PC-3 (cell line): Measurements from ENCODE around the gene TTC28. TPM values are rescaled to one million over a fixed set of nuclear protein-coding genes. Genes with fewer than 3 reads are reported as not detected.

Experiments
- ATAC-seq: fragments of 200-7000 bp; cut with Tn5 transposase; 2 replicates; pipeline ENCODE4 v1.9.1; 2020; ENCODE audit warnings: mild to moderate bottlenecking, moderate library complexity
- BruUV-seq: library from RNA; stranded (reverse); fragments of 400-500 nt; replicated peaks from 2 replicates; lab custom pipeline; 2021; lab: Mats Ljungman, UMichigan
- CTCF ChIA-PET: fragments of 300-600 bp; sonication (Branson Sonifier 250); formaldehyde crosslinking; loops from one replicate; lab custom pipeline; 2022; ENCODE audit warnings: antibody characterized with exemption; lab: Charles Lee
- POLR2A ChIA-PET: fragments of 300-600 bp; sonication (Branson Sonifier 250); formaldehyde crosslinking; loops from one replicate; lab custom pipeline; 2022; ENCODE audit warnings: antibody characterized with exemption; ENCODE audit not compliant: unreplicated experiment; lab: Charles Lee
- DNase-seq: peaks from one replicate; pipeline ENCODE4 v3.0.0-alpha.2; 2015
- H2AFZ ChIP-seq: fragments of 300-600 bp; sonication (generic); 2 replicates; pipeline ENCODE4 v1.6.0; 2016; ENCODE audit warnings: antibody characterized with exemption, low read length
- H3F3A ChIP-seq: fragments of 300-600 bp; sonication (generic); one replicate; pipeline ENCODE4 v1.6.0; 2017; ENCODE audit warnings: antibody characterized with exemption, low read length, control low read depth, mild to moderate bottlenecking; ENCODE audit not compliant: unreplicated experiment
- H3K27ac ChIP-seq: fragments of 300-600 bp; sonication (generic); 2 replicates; pipeline ENCODE4 v1.5.1; 2016; ENCODE audit warnings: mild to moderate bottlenecking, low read length
- H3K27me3 ChIP-seq: fragments of 300-600 bp; sonication (generic); 2 replicates; pipeline ENCODE4 v1.6.1; 2016; ENCODE audit warnings: low read length, mixed read lengths
- H3K36me3 ChIP-seq: fragments of 300-600 bp; sonication (generic); 2 replicates; pipeline ENCODE4 v1.6.1; 2016; ENCODE audit warnings: low read depth, mixed run types, low read length, mixed read lengths
- H3K4me1 ChIP-seq: fragments of 300-600 bp; sonication (generic); 2 replicates; pipeline ENCODE4 v1.5.1; 2016; ENCODE audit warnings: low read length; ENCODE audit not compliant: insufficient read depth
- H3K4me2 ChIP-seq: fragments of 300-600 bp; sonication (generic); 2 replicates; pipeline ENCODE4 v1.6.0; 2016; ENCODE audit warnings: low read length
- H3K4me3 ChIP-seq: fragments of 300-600 bp; sonication (generic); 2 replicates; pipeline ENCODE4 v1.5.1; 2016; ENCODE audit warnings: mild to moderate bottlenecking, low read length, mixed read lengths
- H3K79me2 ChIP-seq: fragments of 300-600 bp; sonication (generic); 2 replicates; pipeline ENCODE4 v1.6.1; 2017; ENCODE audit warnings: low read length, mixed read lengths
- H3K9ac ChIP-seq: fragments of 300-600 bp; sonication (generic); 2 replicates; pipeline ENCODE4 v1.6.0; 2016; ENCODE audit warnings: mild to moderate bottlenecking, low read length
- H3K9me2 ChIP-seq: fragments of 300-600 bp; sonication (generic); replicated peaks from 2 replicates; pipeline ENCODE4 v1.6.1; 2016; ENCODE audit warnings: mixed run types, low read length, mixed read lengths
- H3K9me3 ChIP-seq: fragments of 300-600 bp; sonication (generic); 2 replicates; pipeline ENCODE4 v1.6.1; 2016; ENCODE audit warnings: low read length, mixed read lengths
- H4K20me1 ChIP-seq: fragments of 300-600 bp; sonication (generic); 2 replicates; pipeline ENCODE4 v1.6.1; 2016; ENCODE audit warnings: low read length, mixed read lengths
- CTCF ChIP-seq: fragments of 300-600 bp; sonication (generic); conservative IDR thresholded peaks from 2 replicates; pipeline ENCODE4 v1.5.1; 2017; ENCODE audit warnings: antibody characterized with exemption, low read depth, mild to moderate bottlenecking, low read length
- EZH2 ChIP-seq: fragments of 300-600 bp; sonication (generic); IDR thresholded peaks from one replicate; pipeline ENCODE4 v1.6.1; 2017; ENCODE audit warnings: antibody characterized with exemption, mild to moderate bottlenecking, low read length; ENCODE audit not compliant: unreplicated experiment
- EZH2phosphoT487 ChIP-seq: fragments of 300-600 bp; sonication (generic); IDR thresholded peaks from 2 replicates; pipeline ENCODE4 v1.6.1; 2018; ENCODE audit warnings: mild to moderate bottlenecking, antibody characterized with exemption, low read length, borderline replicate concordance
- intact Hi-C: fragments of 100-400 bp; cut with micrococcal nuclease; formaldehyde crosslinking; loops from 2 replicates; pipeline ENCODE4 v1.9.0; 2023
- total RNA-seq: library from RNA; depleted of rRNA; stranded (reverse); fragments of >200 nt; gene quantifications from 2 replicates; pipeline ENCODE4 v1.2.3, GENCODE V29; 2014

Gene TTC28
- total RNA-seq, 1 experiment from 2014 or later: 6.3 TPM

- H3K9me2 ChIP-seq: no peaks in the 10 kb centered on the region
- no peaks in the 10 kb centered on the region for H3F3A ChIP-seq
- no TSS peak for BruUV-seq
- H3K4me1 ChIP-seq: peaks cover 10% of the 10 kb centered on the region; the same call in 1 of the 2 replicates
- no peak overlapping the region for H2AFZ ChIP-seq
- no peaks in the 10 kb centered on the region for H3K9me3 ChIP-seq
- intact Hi-C loops: loop anchor here (1.0 to 5.0 kb wide), 2 partner anchors 112 to 229 kb away; no protein-coding TSS in a partner anchor
- peak; percentile 66 for TF ChIP-seq CTCF
- TF ChIP-seq EZH2phosphoT487: no peak
- no peak overlapping the region for H3K4me3 ChIP-seq
- no peaks in the 10 kb centered on the region for H4K20me1 ChIP-seq
- H3K79me2 ChIP-seq: no peaks in the 10 kb centered on the region
- H3K36me3 ChIP-seq: no peaks in the 10 kb centered on the region
- ATAC-seq (0 out of 2 replicates have a peak, but pooled peaks have one; percentile 22), DNase-seq (peak; percentile 70)
- no peaks in the 10 kb centered on the region for H3K27me3 ChIP-seq
- POLR2A ChIA-PET: interaction anchor here (0.6 kb wide), 2 partner anchors 243 to 245 kb away, joined by 3 to 14 read pairs; no protein-coding TSS in a partner anchor
- no peak overlapping the region for H3K4me2 ChIP-seq
- CTCF ChIA-PET: interaction anchor here (0.9 to 1.5 kb wide), 2 partner anchors 200 to 229 kb away, joined by 3 to 4 read pairs; partner anchors contain the start of gene XBP1
- no peak overlapping the region for H3K27ac ChIP-seq
- no peak overlapping the region for H3K9ac ChIP-seq
Observed at GRCh38 chr22:28600546-28601143, 79.0 kb downstream of the TTC28 start.

- Histone ChIP-seq H3K27ac (no peak overlapping the region), H2AFZ (no peak overlapping the region), H4K20me1 (no peaks in the 10 kb centered on the region), H3K36me3 (no peaks in the 10 kb centered on the region), H3K27me3 (no peaks in the 10 kb centered on the region), H3K4me1 (peaks cover 15% of the 10 kb centered on the region), H3K9me3 (no peaks in the 10 kb centered on the region), H3K9ac (no peak overlapping the region), H3F3A (no peaks in the 10 kb centered on the region), H3K4me3 (no peak overlapping the region), H3K9me2 (no peaks in the 10 kb centered on the region), H3K79me2 (no peaks in the 10 kb centered on the region), H3K4me2 (no peak overlapping the region)
- intact Hi-C loops: loop anchor here (1.0 to 10.0 kb wide), 5 partner anchors 102 to 443 kb away; no protein-coding TSS in a partner anchor
- TF ChIP-seq CTCF (no peak), EZH2 (no peak), EZH2phosphoT487 (no peak)
- ChIA-PET CTCF (interaction anchor here (0.6 to 0.9 kb wide), 2 partner anchors 201 to 206 kb away, joined by 3 read pairs; partner anchors contain the start of gene XBP1), POLR2A (no interaction called here)
- ATAC-seq (no peak), DNase-seq (no peak)
- BruUV-seq: no TSS peak
Observed at GRCh38 chr22:28599693-28600092, 79.9 kb downstream of the TTC28 start.

- intact Hi-C loops: loop anchor here (5.0 to 10.0 kb wide), 3 partner anchors 100 to 445 kb away; no protein-coding TSS in a partner anchor
- Histone ChIP-seq H3K4me2 (no peak overlapping the region), H3K27me3 (no peaks in the 10 kb centered on the region), H3K79me2 (no peaks in the 10 kb centered on the region), H3F3A (no peaks in the 10 kb centered on the region), H3K4me1 (peaks cover 15% of the 10 kb centered on the region), H3K4me3 (no peak overlapping the region), H3K9me3 (no peaks in the 10 kb centered on the region), H3K9me2 (no peaks in the 10 kb centered on the region), H3K27ac (no peak overlapping the region), H2AFZ (no peak overlapping the region), H3K9ac (no peak overlapping the region), H3K36me3 (no peaks in the 10 kb centered on the region), H4K20me1 (no peaks in the 10 kb centered on the region)
- DNase-seq (no peak), ATAC-seq (no peak)
- CTCF ChIA-PET: no interaction called here
- POLR2A ChIA-PET: no interaction called here
- no TSS peak for BruUV-seq
- TF ChIP-seq EZH2: no peak
- TF ChIP-seq EZH2phosphoT487: no peak
- no peak for TF ChIP-seq CTCF
Observed at GRCh38 chr22:28597665-28598064, 82.0 kb downstream of the TTC28 start.
